ENCODE measurements around the gene POLR1E.

GRCh38 chr9:37437010-37437409 is 48.7 kb upstream of the POLR1E start:
- TF ChIP-seq CTCF (IDR thresholded peaks at IDR 0.05), result no peak
- TF ChIP-seq POLR2A (IDR thresholded peaks at IDR 0.05), result no peak
